ENCODE measurements around the gene ZNF813.
A peak's percentile ranks its signal among the peaks of the same experiment; 100 is the strongest.
"Not testable (repeated sequence)": the region's sequence is repeated elsewhere in the genome, so short reads cannot be mapped to it uniquely, and the experiment has no call there.

Gene ZNF813

GRCh38 chr19:53467485-53468262 is at the start of gene ZNF813:
TSS of gene ZNF813 (plus strand) at chr19:53467733. CDS start at chr19:53483823, 16,090 bp downstream.
- peak; percentile 97 for DNase-seq (ENCODE audit: low spot score)

GRCh38 chr19:53420520-53421315 is 46.8 kb upstream of the ZNF813 start:
- not testable (repeated sequence) for DNase-seq (ENCODE audit: low spot score)

GRCh38 chr19:53422551-53422950 is 45.0 kb upstream of the ZNF813 start:
- no peak for DNase-seq (ENCODE audit: low spot score)

GRCh38 chr19:53423074-53423473 is 44.5 kb upstream of the ZNF813 start:
- DNase-seq (ENCODE audit: low spot score), result not testable (repeated sequence)

- DNase-seq (ENCODE audit: low spot score), result not testable (repeated sequence)
Observed at GRCh38 chr19:53423680-53424079, 43.9 kb upstream of the ZNF813 start.

GRCh38 chr19:53424968-53425597 is 42.5 kb upstream of the ZNF813 start:
- DNase-seq (ENCODE audit: low spot score), result peak; percentile 80

- DNase-seq (ENCODE audit: low spot score), result peak; percentile 96
Observed at GRCh38 chr19:53431399-53432087, 36.0 kb upstream of the ZNF813 start, which contains the start of gene ZNF761. TSS of gene ZNF761 (plus strand) at chr19:53431984. CDS start at chr19:53447269, 15,285 bp downstream.

- peak; percentile 58 for DNase-seq (ENCODE audit: low spot score)
Observed at GRCh38 chr19:53432088-53432661, 35.4 kb upstream of the ZNF813 start.

GRCh38 chr19:53443809-53444208 is 23.7 kb upstream of the ZNF813 start:
- not testable (repeated sequence) for DNase-seq (ENCODE audit: low spot score)

GRCh38 chr19:53447196-53447595 is 20.3 kb upstream of the ZNF813 start:
- DNase-seq (ENCODE audit: low spot score), result not testable (repeated sequence)

GRCh38 chr19:53455828-53456227 is 11.7 kb upstream of the ZNF813 start:
- DNase-seq (ENCODE audit: low spot score), result no peak

- not testable (repeated sequence) for DNase-seq (ENCODE audit: low spot score)
Observed at GRCh38 chr19:53460131-53460721, 7.3 kb upstream of the ZNF813 start.

- no peak for DNase-seq (ENCODE audit: low spot score)
Observed at GRCh38 chr19:53461866-53462265, 5.7 kb upstream of the ZNF813 start.

- no peak for DNase-seq (ENCODE audit: low spot score)
Observed at GRCh38 chr19:53462861-53463260, 4.7 kb upstream of the ZNF813 start.

- peak; percentile 73 for DNase-seq (ENCODE audit: low spot score)
Observed at GRCh38 chr19:53463263-53463662, 4.3 kb upstream of the ZNF813 start.

GRCh38 chr19:53466726-53467484 is 628 bp upstream of the ZNF813 start:
- DNase-seq (ENCODE audit: low spot score), result no peak

- not testable (repeated sequence) for DNase-seq (ENCODE audit: low spot score)
Observed at GRCh38 chr19:53468628-53469027, 1.1 kb downstream of the ZNF813 start.

GRCh38 chr19:53471916-53472315 is 4.4 kb downstream of the ZNF813 start:
- no peak for DNase-seq (ENCODE audit: low spot score)

- not testable (repeated sequence) for DNase-seq (ENCODE audit: low spot score)
Observed at GRCh38 chr19:53474832-53475231, 7.3 kb downstream of the ZNF813 start.

- not testable (repeated sequence) for DNase-seq (ENCODE audit: low spot score)
Observed at GRCh38 chr19:53475470-53475869, 7.9 kb downstream of the ZNF813 start.

Data from ecto neural progenitor cell (in vitro differentiated cells).